Epithelial cell of proximal tubule (primary cell): Measurements from ENCODE around the gene GSK3A. TPM values are rescaled to one million over a fixed set of nuclear protein-coding genes. Genes with fewer than 3 reads are reported as not detected.
A peak's percentile ranks its signal among the peaks of the same experiment; 100 is the strongest.

Experiments used
- DNase-seq: peaks from one replicate; pipeline ENCODE4 v3.0.0-alpha.2; 2011; ENCODE audit warnings: low read depth
- H3K4me3 ChIP-seq: 2 replicates; pipeline ENCODE4 v1.5.1; 2011; ENCODE audit warnings: low read depth, mild to moderate bottlenecking, low read length
- total RNA-seq: library from RNA; depleted of rRNA; stranded (reverse); fragments of >200 nt; gene quantifications from 2 replicates; pipeline ENCODE4 v1.2.3, GENCODE V29; 2015
- TF ChIP-seq, protein P1 (sequence below): conservative IDR thresholded peaks from 2 replicates; pipeline ENCODE4 v1.5.1; 2012; ENCODE audit warnings: low read depth, mild to moderate bottlenecking, low read length

The GSK3A gene
- total RNA-seq: 30.9 and 33.9 TPM in 2 replicates

DNA sequence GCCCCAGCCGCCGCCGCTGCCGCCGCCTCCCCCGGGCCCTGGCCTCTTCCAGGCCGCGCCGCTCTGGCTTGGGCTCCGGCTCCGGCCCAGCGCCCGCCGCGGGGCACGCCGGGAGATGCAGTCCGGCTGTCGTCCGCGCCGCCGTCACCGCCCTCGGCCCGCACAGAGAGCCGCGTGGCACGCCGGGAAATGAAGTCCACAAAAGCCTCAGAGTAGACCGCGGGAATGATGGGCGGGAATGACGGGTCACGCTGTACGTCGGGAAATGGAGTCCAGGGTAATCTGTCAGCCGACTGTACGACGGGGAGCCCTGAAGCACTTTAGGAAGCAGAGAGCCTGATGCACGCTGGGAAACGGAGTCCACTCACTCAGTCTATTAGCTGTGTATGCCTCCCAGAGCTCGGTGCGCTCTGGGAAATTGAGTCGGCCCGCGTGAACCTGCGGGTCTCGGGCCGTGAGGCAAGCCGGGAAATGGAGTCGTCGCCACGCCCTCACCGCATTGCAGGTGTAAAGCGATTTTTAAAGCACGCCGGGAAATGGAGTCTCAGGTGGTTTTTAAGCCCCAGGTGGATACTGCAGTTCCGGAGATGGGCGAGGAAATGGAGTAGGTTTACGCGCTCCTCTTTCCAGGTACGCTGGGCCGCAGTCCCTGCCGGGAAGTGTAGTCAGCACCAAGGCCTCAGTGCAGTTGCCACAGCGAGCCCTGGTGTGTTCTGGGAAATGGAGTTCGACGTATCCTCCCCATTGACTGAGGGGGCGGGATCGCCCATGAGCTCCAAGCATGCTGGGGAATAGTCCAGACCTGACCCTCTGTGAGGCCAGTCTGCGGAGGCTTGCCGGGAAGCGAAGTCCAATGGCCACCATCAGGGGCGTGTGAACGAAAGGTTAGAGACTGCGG, at the start of gene GSK3A:
Gene GSK3A (minus strand): TSS at position 91 of the 898 bp plus-strand sequence. CDS start 137 bp downstream, outside the sequence.
- H3K4me3 ChIP-seq: peak within 1 kb of the TSS; percentile 93
- TF ChIP-seq, protein P1, sequence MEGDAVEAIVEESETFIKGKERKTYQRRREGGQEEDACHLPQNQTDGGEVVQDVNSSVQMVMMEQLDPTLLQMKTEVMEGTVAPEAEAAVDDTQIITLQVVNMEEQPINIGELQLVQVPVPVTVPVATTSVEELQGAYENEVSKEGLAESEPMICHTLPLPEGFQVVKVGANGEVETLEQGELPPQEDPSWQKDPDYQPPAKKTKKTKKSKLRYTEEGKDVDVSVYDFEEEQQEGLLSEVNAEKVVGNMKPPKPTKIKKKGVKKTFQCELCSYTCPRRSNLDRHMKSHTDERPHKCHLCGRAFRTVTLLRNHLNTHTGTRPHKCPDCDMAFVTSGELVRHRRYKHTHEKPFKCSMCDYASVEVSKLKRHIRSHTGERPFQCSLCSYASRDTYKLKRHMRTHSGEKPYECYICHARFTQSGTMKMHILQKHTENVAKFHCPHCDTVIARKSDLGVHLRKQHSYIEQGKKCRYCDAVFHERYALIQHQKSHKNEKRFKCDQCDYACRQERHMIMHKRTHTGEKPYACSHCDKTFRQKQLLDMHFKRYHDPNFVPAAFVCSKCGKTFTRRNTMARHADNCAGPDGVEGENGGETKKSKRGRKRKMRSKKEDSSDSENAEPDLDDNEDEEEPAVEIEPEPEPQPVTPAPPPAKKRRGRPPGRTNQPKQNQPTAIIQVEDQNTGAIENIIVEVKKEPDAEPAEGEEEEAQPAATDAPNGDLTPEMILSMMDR: no peak
- peak; percentile 96 for DNase-seq

DNA sequence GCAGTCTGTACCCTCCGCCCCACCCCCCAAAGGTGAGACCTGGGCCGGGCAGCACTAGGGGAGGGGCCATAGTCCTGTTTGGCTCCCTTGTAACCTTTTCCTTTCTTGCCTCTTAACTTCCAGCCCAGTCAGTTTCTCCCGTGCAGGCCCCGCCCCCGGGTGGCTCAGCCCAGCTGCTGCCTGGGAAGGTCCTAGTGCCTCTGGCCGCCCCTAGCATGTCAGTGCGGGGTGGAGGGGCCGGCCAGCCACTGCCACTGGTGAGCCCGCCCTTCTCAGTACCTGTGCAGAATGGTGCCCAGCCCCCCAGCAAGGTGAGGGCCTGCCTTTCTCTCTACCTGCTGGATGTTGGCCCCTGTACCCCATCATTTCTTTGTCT, 49.0 kb upstream of the GSK3A start:
- TF ChIP-seq, protein P1: no peak
- DNase-seq: no peak
- H3K4me3 ChIP-seq: no peak overlapping the region

DNA sequence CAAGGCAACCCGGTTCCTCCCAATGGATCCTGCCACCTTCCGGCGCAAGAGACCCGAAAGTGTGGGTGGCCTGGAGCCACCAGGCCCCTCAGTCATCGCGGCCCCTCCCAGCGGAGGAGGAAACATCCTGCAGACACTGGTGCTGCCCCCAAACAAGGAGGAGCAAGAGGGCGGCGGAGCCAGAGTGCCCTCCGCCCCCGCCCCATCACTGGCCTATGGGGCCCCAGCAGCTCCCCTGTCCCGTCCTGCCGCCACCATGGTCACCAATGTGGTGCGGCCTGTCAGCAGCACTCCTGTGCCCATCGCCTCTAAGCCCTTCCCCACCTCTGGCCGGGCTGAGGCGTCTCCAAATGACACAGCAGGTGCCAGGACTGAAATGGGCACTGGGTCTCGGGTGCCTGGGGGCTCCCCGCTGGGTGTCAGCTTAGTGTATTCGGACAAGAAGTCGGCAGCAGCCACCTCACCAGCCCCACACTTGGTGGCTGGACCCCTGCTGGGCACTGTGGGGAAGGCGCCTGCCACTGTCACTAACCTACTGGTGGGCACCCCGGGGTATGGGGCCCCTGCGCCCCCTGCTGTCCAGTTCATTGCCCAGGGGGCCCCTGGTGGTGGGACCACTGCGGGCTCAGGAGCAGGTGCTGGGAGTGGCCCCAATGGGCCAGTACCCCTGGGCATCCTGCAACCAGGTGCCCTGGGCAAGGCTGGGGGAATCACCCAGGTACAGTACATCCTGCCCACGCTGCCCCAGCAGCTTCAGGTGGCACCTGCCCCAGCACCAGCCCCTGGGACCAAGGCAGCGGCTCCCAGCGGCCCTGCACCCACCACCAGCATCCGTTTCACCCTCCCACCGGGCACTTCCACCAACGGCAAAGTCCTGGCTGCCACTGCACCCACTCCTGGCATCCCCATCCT, 48.4 kb upstream of the GSK3A start:
- no peak for DNase-seq
- no peak overlapping the region for H3K4me3 ChIP-seq
- TF ChIP-seq, protein P1: peak; percentile 50

DNA sequence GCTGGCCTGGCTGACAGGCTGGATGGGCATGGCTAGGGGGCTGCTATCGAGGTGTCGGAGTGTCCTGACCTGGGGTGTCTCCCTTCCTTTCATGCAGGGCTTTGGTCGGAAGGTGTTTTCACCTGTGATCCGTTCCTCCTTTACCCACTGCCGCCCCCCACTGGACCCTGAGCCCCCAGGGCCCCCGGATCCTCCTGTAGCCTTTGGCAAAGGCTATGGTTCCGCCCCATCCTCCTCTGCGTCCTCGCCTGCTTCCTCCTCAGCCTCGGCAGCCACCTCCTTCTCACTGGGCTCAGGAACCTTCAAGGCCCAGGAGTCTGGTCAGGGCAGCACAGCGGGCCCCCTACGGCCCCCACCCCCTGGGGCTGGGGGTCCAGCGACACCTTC, 47.7 kb upstream of the GSK3A start:
- DNase-seq: no peak
- TF ChIP-seq, protein P1: no peak

DNA sequence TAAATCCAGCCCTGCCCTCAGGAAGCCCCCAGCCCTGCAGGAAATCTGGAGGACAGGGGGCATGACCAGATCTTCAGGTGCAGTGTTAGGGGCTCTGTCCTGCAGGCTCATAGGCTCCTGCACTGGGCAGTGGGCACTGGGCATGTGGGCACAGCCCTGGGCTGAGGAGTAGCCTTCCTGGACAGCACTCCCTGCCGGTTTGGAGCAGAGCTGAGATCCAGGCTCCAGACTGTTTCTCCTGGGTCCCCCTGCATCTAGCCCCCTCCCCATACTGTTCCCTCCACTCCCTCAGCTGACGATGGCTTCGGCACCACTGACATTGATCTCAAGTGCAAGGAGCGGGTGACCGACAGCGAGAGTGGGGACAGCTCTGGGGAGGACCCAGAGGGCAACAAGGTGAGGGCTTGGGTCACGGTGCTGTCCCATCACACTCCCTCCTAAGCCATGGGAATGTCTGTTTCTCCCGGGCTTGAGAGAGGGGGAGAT, 47.2 kb upstream of the GSK3A start:
- no peak for DNase-seq
- H3K4me3 ChIP-seq: no peak overlapping the region
- TF ChIP-seq, protein P1: no peak

More for the DNA sequence above, 47.7 kb upstream of the GSK3A start:
- no peak overlapping the region for H3K4me3 ChIP-seq

DNA sequence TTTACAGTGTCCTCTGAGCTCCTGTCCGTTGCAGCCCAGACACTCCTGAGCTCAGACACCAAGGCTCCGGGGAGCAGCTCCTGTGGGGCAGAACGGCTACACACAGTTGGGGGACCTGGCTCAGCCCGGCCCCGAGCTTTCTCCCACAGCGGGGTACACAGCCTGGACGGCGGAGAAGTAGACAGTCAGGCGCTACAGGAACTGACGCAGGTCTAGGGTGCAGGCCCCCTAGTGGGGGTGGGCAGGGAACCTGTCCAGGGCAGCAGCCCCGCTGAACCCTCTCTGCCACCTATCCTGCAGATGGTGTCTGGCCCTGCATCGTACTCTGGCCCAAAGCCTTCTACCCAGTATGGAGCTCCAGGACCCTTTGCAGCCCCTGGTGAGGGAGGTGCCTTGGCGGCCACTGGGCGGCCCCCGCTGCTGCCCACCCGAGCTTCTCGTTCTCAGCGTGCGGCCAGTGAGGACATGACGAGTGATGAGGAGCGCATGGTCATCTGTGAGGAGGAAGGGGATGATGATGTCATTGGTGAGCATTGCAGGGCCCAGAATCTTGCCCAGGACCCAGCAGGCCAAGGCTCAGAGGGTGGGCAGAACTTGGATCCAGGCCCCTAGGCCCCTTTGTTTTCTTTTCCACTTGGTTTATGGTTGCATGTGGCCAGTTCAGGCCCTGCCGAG, 46.6 kb upstream of the GSK3A start:
- H3K4me3 ChIP-seq: no peak overlapping the region
- no peak for DNase-seq
- TF ChIP-seq, protein P1: no peak
